AML-193 (cell line): ENCODE data around the gene ZC3H12C.
"Not testable (repeated sequence)": the region's sequence is repeated elsewhere in the genome, so short reads cannot be mapped to it uniquely, and the experiment has no call there.

Experiments used
- DNase-seq, 2 experiments: peaks; one replicate each; lab custom pipeline; 2025; lab: John Stamatoyannopoulos, UW

Gene ZC3H12C

GRCh38 chr11:110185121-110185591, 92.0 kb downstream of the ZC3H12C start:
- no peak for DNase-seq

GRCh38 chr11:110185599-110185998, 92.4 kb downstream of the ZC3H12C start:
- DNase-seq = no peak

- DNase-seq = no peak
These were observed 93.3 kb downstream of the ZC3H12C start for GRCh38 chr11:110186456-110186855.

- no peak for DNase-seq
These were observed 93.7 kb downstream of the ZC3H12C start for GRCh38 chr11:110186867-110187266.

GRCh38 chr11:110187731-110188130, 94.5 kb downstream of the ZC3H12C start:
- no peak for DNase-seq

GRCh38 chr11:110190885-110191284, 97.7 kb downstream of the ZC3H12C start:
- no peak for DNase-seq

GRCh38 chr11:110192604-110193282, 99.6 kb downstream of the ZC3H12C start:
- DNase-seq = not testable (repeated sequence)

- peak in 1 of 2 experiments; percentile 8 for DNase-seq
These were observed 101.1 kb downstream of the ZC3H12C start for GRCh38 chr11:110194211-110194766.

- no peak for DNase-seq
These were observed 103.1 kb downstream of the ZC3H12C start for GRCh38 chr11:110196241-110196754.

GRCh38 chr11:110196884-110197420, 103.8 kb downstream of the ZC3H12C start:
- no peak for DNase-seq

GRCh38 chr11:110198031-110198729, 105.0 kb downstream of the ZC3H12C start:
- DNase-seq = no peak

- peak; percentile 8 to 17 for DNase-seq
These were observed 106.2 kb downstream of the ZC3H12C start for GRCh38 chr11:110199184-110199981.

- no peak for DNase-seq
These were observed 107.0 kb downstream of the ZC3H12C start for GRCh38 chr11:110200241-110200640.

- DNase-seq = no peak
These were observed 107.6 kb downstream of the ZC3H12C start for GRCh38 chr11:110200836-110201235.

GRCh38 chr11:110207123-110207522, 113.9 kb downstream of the ZC3H12C start:
- DNase-seq = no peak

- DNase-seq = not testable (repeated sequence)
These were observed 115.6 kb downstream of the ZC3H12C start for GRCh38 chr11:110208678-110209312.

- not testable (repeated sequence) for DNase-seq
These were observed 116.1 kb downstream of the ZC3H12C start for GRCh38 chr11:110209313-110209694.

- no peak for DNase-seq
These were observed 124.2 kb downstream of the ZC3H12C start for GRCh38 chr11:110217223-110217877.

- DNase-seq = no peak
These were observed 124.7 kb downstream of the ZC3H12C start for GRCh38 chr11:110217936-110218335.

- DNase-seq = no peak
These were observed 126.0 kb downstream of the ZC3H12C start for GRCh38 chr11:110219006-110219785.
